ENCODE measurements around the gene RIOK2.
"Not testable (repeated sequence)": the region's sequence is repeated elsewhere in the genome, so short reads cannot be mapped to it uniquely, and the experiment has no call there.

RIOK2 gene

GRCh38 chr5:97191893-97192292, 8.8 kb upstream of the RIOK2 start:
- DNase-seq (ENCODE audit: insufficient read length, low spot score), result no peak
- TF ChIP-seq CTCF (IDR thresholded peaks at IDR 0.05; ENCODE audit: insufficient read depth, missing control alignments), result no peak
- FAIRE-seq, result no peak

- FAIRE-seq; DNase-seq (ENCODE audit: insufficient read length, low spot score): not testable (repeated sequence)
Observed at GRCh38 chr5:97189523-97189922, 6.5 kb upstream of the RIOK2 start.

- no peak for FAIRE-seq
- TF ChIP-seq CTCF (IDR thresholded peaks at IDR 0.05; ENCODE audit: insufficient read depth, missing control alignments), result no peak
- DNase-seq (ENCODE audit: insufficient read length, low spot score), result no peak
Observed at GRCh38 chr5:97183930-97184213, 825 bp upstream of the RIOK2 start.

- FAIRE-seq (no peak), DNase-seq (ENCODE audit: insufficient read length, low spot score) (no peak)
- TF ChIP-seq CTCF (IDR thresholded peaks at IDR 0.05; ENCODE audit: insufficient read depth, missing control alignments), result no peak
Observed at GRCh38 chr5:97182571-97183099, 412 bp downstream of the RIOK2 start.

GRCh38 chr5:97181856-97182545, 1.0 kb downstream of the RIOK2 start:
- FAIRE-seq, result no peak
- TF ChIP-seq CTCF (IDR thresholded peaks at IDR 0.05; ENCODE audit: insufficient read depth, missing control alignments), result no peak
- no peak for DNase-seq (ENCODE audit: insufficient read length, low spot score)

GRCh38 chr5:97179457-97179856, 3.6 kb downstream of the RIOK2 start:
- DNase-seq (ENCODE audit: insufficient read length, low spot score); FAIRE-seq: not testable (repeated sequence)

- no peak for FAIRE-seq
- no peak for DNase-seq (ENCODE audit: insufficient read length, low spot score)
- TF ChIP-seq CTCF (IDR thresholded peaks at IDR 0.05; ENCODE audit: insufficient read depth, missing control alignments), result no peak
Observed at GRCh38 chr5:97172227-97172626, 10.8 kb downstream of the RIOK2 start.

- TF ChIP-seq CTCF (IDR thresholded peaks at IDR 0.05; ENCODE audit: insufficient read depth, missing control alignments), result no peak
- no peak for DNase-seq (ENCODE audit: insufficient read length, low spot score)
- no peak for FAIRE-seq
Observed at GRCh38 chr5:97171703-97172102, 11.3 kb downstream of the RIOK2 start.

Data from D721Med (cell line).